DOHH2 (cell line): ENCODE data around the gene SLC16A9.

ENCODE experiments used
- H3F3A ChIP-seq: fragments of 200-600 bp; sonication (generic), shearing (Covaris generic); 2 replicates; pipeline ENCODE4 v1.6.0; 2016; ENCODE audit warnings: antibody characterized with exemption, mild to moderate bottlenecking; ENCODE audit not compliant: control insufficient read depth, insufficient read depth
- H3K27ac ChIP-seq: fragments of 200-600 bp; sonication (generic); 2 replicates; pipeline ENCODE4 v1.5.1; 2014; ENCODE audit warnings: low read depth, mild to moderate bottlenecking, low read length, moderate library complexity
- H3K27me3 ChIP-seq: fragments of 200-600 bp; sonication (generic); 2 replicates; pipeline ENCODE4 v1.6.1; 2014; ENCODE audit warnings: mild to moderate bottlenecking, low read length, mixed read lengths; ENCODE audit not compliant: control insufficient read depth
- H3K36me3 ChIP-seq: fragments of 200-600 bp; sonication (generic); 2 replicates; pipeline ENCODE4 v1.6.1; 2014; ENCODE audit warnings: mild to moderate bottlenecking, low read length, moderate library complexity, mixed read lengths; ENCODE audit not compliant: control insufficient read depth
- H3K4me1 ChIP-seq: fragments of 200-600 bp; sonication (generic); 2 replicates; pipeline ENCODE4 v1.6.1; 2014; ENCODE audit warnings: mild to moderate bottlenecking, low read length, mixed read lengths; ENCODE audit not compliant: control insufficient read depth
- H3K4me2 ChIP-seq: fragments of 200-600 bp; sonication (generic); 2 replicates; pipeline ENCODE4 v1.6.0; 2014; ENCODE audit warnings: mild to moderate bottlenecking, low read length, moderate library complexity
- H3K4me3 ChIP-seq: fragments of 200-600 bp; sonication (generic); 2 replicates; pipeline ENCODE4 v1.5.1; 2014; ENCODE audit warnings: mild to moderate bottlenecking, low read length, mixed read lengths
- H3K79me2 ChIP-seq: fragments of 200-600 bp; sonication (generic); 2 replicates; pipeline ENCODE4 v1.6.1; 2014; ENCODE audit warnings: mild to moderate bottlenecking, low read length, mixed read lengths; ENCODE audit not compliant: control insufficient read depth
- H3K9me2 ChIP-seq: fragments of 200-600 bp; sonication (generic); replicated peaks from 2 replicates; pipeline ENCODE4 v1.6.1; 2014; ENCODE audit warnings: mild to moderate bottlenecking, low read length, mixed read lengths; ENCODE audit not compliant: control insufficient read depth
- H3K9me3 ChIP-seq: fragments of 200-600 bp; sonication (generic); 2 replicates; pipeline ENCODE4 v1.6.1; 2014; ENCODE audit warnings: antibody characterized with exemption, low read length, mixed read lengths; ENCODE audit not compliant: control insufficient read depth, insufficient read depth
- H4K20me1 ChIP-seq: fragments of 200-600 bp; sonication (generic); 2 replicates; pipeline ENCODE4 v1.6.0; 2014; ENCODE audit warnings: low read depth, mild to moderate bottlenecking, antibody characterized with exemption, low read length, moderate library complexity; ENCODE audit not compliant: control insufficient read depth, insufficient read depth
- CTCF ChIP-seq: fragments of 200-600 bp; sonication (generic); IDR thresholded peaks from one replicate; pipeline ENCODE4 v1.5.1; 2014; ENCODE audit warnings: antibody characterized with exemption, mild to moderate bottlenecking, low read depth, low read length; ENCODE audit not compliant: poor library complexity, severe bottlenecking
- EZH2phosphoT487 ChIP-seq: fragments of 200-600 bp; sonication (generic); IDR thresholded peaks from 2 replicates; pipeline ENCODE4 v1.6.1; 2017; ENCODE audit warnings: borderline replicate concordance, mild to moderate bottlenecking, antibody characterized with exemption, low read length, moderate library complexity, mixed read lengths

The SLC16A9 gene

GRCh38 chr10:59635502-59636290, 74.0 kb downstream of the SLC16A9 start:
- Histone ChIP-seq H4K20me1 (no peaks in the 10 kb centered on the region), H3K27ac (no peak overlapping the region), H3K79me2 (no peaks in the 10 kb centered on the region), H3K4me3 (no peak overlapping the region), H3K9me3 (no peaks in the 10 kb centered on the region), H3K4me1 (no peaks in the 10 kb centered on the region), H3K9me2 (no peaks in the 10 kb centered on the region), H3K27me3 (no peaks in the 10 kb centered on the region; the same call in 1 of the 2 replicates), H3K4me2 (no peak overlapping the region), H3F3A (no peaks in the 10 kb centered on the region), H3K36me3 (no peaks in the 10 kb centered on the region)
- TF ChIP-seq CTCF: no peak

GRCh38 chr10:59634102-59634501, 75.5 kb downstream of the SLC16A9 start:
- Histone ChIP-seq H3K4me3 (no peak overlapping the region), H3K79me2 (no peaks in the 10 kb centered on the region), H3K9me2 (no peaks in the 10 kb centered on the region), H3K9me3 (no peaks in the 10 kb centered on the region), H3K27me3 (no peaks in the 10 kb centered on the region; the same call in 1 of the 2 replicates), H3K4me2 (no peak overlapping the region), H3K36me3 (no peaks in the 10 kb centered on the region), H3F3A (no peaks in the 10 kb centered on the region), H3K4me1 (no peaks in the 10 kb centered on the region), H3K27ac (no peak overlapping the region), H4K20me1 (no peaks in the 10 kb centered on the region)
- TF ChIP-seq EZH2phosphoT487 (no peak), CTCF (no peak)

GRCh38 chr10:59633063-59633462, 76.6 kb downstream of the SLC16A9 start:
- H3K27ac ChIP-seq: no peak overlapping the region
- TF ChIP-seq EZH2phosphoT487 (no peak), CTCF (no peak)
- no peaks in the 10 kb centered on the region; the same call in 1 of the 2 replicates for H3K27me3 ChIP-seq
- H3K9me3 ChIP-seq: no peaks in the 10 kb centered on the region
- H4K20me1 ChIP-seq: no peaks in the 10 kb centered on the region
- no peak overlapping the region for H3K4me3 ChIP-seq
- no peaks in the 10 kb centered on the region for H3K36me3 ChIP-seq
- H3K4me2 ChIP-seq: no peak overlapping the region
- no peaks in the 10 kb centered on the region for H3K4me1 ChIP-seq
- H3K79me2 ChIP-seq: no peaks in the 10 kb centered on the region
- H3K9me2 ChIP-seq: no peaks in the 10 kb centered on the region
- no peaks in the 10 kb centered on the region for H3F3A ChIP-seq
